HEK293 (cell line): Measurements from ENCODE around the gene TSPAN11.

Experiments used
- CTCF ChIP-seq: fragments of 450-650 bp; formaldehyde crosslinking; IDR thresholded peaks from 2 replicates; pipeline ENCODE4 v1.5.1; 2016; ENCODE audit warnings: missing biosample characterization, missing genetic modification characterization
- SETDB1 ChIP-seq: IDR thresholded peaks from one replicate; pipeline ENCODE4 v1.6.1; 2017; ENCODE audit warnings: mild to moderate bottlenecking, low read length, moderate library complexity, mixed read lengths; ENCODE audit not compliant: insufficient read length
- ZNF501 ChIP-seq: fragments of 450-650 bp; formaldehyde crosslinking; IDR thresholded peaks from 2 replicates; pipeline ENCODE4 v1.5.1; 2016; ENCODE audit warnings: missing biosample characterization, missing genetic modification characterization
- ZNF76 ChIP-seq: fragments of 450-650 bp; formaldehyde crosslinking; IDR thresholded peaks from 2 replicates; pipeline ENCODE4; 2016; ENCODE audit warnings: low read depth, missing biosample characterization, missing genetic modification characterization, borderline replicate concordance

GRCh38 chr12:31029916-31030562, 103.5 kb downstream of the TSPAN11 start:
- TF ChIP-seq SETDB1 = no peak
- no peak for TF ChIP-seq ZNF501 (tag by site-specific recombination)
- no peak for TF ChIP-seq CTCF (tag by site-specific recombination)
- no peak for TF ChIP-seq ZNF76
